ENCODE data around the gene SLC35A5.

- no peak for TF ChIP-seq CTCF (IDR thresholded peaks at IDR 0.05)
- no peak for TF ChIP-seq POLR2A (IDR thresholded peaks at IDR 0.05)
- TF ChIP-seq POLR2AphosphoS5 (IDR thresholded peaks at IDR 0.05) = no peak
- TF ChIP-seq EP300 (IDR thresholded peaks at IDR 0.05) = no peak
Observed at GRCh38 chr3:112627419-112627818, 65.6 kb downstream of the SLC35A5 start.

Measured in upper lobe of left lung (tissue), 4 donors.